HG02970 (cell line): ENCODE measurements around the gene EDARADD.
A peak's percentile ranks its signal among the peaks of the same experiment; 100 is the strongest.

Experiments
- ATAC-seq: cut with Tn5 transposase; IDR thresholded peaks from one replicate; pipeline ENCODE4 v1.9.1; 2021; ENCODE audit warnings: mild to moderate bottlenecking, moderate library complexity, moderate number of reproducible peaks; ENCODE audit not compliant: unreplicated experiment, low FRiP score

Gene EDARADD

GRCh38 chr1:236509647-236510401 is 115.7 kb downstream of the EDARADD start:
- no peak for ATAC-seq

DNA sequence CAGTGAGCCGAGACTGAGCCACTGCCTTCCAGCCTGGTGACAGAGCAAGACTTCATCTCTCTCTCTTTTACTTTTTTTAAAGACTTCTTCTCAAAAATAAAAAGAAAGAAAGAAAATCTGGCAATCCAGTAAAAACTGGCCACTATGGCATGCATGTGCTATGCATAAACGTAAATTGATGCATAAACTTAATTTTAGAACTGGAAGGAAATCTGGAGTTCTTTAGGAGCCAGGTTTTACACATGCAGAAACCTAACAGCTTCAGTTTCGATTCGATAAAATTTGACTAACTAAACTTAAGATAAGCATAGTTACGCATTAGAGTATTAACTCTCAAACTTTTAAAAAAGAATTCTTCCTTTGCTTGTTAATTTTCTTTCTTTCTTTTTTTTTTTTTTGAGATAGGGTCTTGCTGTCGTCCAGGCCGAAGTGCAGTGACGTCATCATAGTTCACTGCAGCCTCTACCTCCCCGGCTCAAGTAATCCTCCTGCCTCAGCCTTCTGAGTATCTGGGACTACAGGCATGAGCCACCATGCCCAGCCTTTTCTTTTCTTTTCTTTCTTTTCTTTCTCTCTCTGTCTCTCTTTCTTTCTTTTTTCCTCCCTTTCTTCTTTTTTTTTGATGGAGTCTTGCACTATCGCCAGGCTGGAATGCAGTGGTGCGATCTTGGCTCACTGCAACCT is 117.8 kb downstream of the EDARADD start:
- no peak for ATAC-seq

DNA sequence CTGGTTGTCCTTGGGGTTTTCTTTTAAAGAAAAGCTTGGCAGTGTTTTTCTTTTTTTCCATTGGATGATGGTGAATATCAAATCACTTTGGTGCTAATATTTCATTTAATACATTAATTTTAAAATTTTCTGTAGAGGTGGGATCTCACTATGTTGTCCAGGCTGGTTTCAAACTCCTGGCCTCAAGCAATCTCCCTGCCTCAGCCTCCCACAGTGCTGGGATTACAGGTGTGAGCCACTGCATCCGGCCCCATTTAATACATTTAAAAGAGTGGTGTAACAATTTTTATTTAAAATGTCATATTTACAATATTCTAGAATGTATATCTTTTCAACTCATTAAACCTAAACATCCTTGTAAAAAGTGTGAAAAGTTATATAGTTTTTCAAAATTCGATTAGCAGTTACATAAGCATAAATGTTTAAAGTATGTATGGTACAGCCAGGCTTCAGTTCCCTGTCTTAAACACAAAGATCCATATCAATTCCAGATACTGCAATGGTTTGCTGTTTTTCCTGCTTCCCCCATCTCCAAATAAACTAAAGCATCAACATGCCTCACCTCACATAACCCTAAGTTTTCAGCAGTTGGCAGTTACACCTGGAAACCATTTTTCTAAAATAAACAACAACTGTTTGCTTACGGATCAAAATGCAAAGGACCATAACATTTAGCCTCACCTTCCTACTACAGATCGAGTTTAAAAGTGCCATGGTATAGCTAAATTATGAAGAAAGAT is 120.8 kb downstream of the EDARADD start:
- ATAC-seq = no peak

GRCh38 chr1:236515443-236515958 is 121.4 kb downstream of the EDARADD start:
- no peak for ATAC-seq

DNA sequence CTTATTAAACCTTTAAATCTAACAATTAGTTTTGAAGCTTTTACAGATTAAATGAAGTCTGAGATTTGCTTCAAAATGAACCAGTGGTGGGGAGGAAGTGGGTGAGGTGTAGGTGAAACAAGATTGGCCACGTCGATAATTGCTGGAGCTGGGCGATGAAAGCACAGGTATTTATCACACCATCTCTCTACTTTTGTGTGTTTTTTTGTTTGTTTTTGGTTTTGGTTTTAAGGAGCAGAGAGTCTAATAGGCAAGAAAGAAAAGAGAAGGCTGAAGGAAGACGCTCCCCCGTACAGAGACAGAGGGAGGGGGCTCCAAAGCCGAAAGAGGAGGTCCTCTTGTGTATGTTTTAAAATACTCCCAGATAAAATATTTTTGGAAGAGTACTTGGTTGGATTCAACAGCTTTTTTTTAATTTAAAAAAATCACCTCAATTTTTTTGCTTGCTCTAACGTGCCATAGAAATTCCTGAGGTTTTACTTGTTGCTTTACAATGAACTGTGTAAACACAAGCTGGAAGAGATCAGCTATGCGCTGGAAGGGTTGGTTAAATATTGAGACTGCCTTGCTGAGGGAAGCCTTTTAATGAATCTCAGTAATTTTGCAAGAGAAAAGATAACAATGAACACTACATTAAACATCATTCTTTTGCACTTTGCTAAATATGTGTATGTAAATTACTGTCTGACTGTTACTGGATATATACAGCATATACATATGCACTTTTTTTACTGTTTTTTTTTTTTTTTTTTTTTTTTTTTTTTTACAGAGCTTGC is 123.0 kb downstream of the EDARADD start:
- ATAC-seq = no peak

DNA sequence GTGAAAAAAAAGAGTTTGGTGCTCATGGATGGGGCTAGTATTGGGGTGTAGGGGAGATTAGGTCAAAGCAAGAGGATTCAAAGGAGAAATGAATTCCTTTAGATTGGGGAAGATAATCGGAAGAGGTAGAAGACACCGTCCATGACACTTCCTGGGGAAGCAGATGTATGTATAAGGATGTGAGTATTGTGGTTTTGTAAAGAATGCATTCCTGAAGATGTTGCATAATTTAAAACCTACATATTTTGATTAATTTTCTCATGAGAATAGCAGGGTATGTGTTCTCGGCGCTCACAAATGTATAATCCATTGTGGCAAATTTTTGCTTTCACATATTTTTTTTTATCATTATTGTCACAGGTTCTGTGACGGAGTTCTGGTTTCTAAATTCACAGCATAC is 124.2 kb downstream of the EDARADD start:
- no peak for ATAC-seq

GRCh38 chr1:236520445-236521005 is 126.4 kb downstream of the EDARADD start:
- no peak for ATAC-seq

DNA sequence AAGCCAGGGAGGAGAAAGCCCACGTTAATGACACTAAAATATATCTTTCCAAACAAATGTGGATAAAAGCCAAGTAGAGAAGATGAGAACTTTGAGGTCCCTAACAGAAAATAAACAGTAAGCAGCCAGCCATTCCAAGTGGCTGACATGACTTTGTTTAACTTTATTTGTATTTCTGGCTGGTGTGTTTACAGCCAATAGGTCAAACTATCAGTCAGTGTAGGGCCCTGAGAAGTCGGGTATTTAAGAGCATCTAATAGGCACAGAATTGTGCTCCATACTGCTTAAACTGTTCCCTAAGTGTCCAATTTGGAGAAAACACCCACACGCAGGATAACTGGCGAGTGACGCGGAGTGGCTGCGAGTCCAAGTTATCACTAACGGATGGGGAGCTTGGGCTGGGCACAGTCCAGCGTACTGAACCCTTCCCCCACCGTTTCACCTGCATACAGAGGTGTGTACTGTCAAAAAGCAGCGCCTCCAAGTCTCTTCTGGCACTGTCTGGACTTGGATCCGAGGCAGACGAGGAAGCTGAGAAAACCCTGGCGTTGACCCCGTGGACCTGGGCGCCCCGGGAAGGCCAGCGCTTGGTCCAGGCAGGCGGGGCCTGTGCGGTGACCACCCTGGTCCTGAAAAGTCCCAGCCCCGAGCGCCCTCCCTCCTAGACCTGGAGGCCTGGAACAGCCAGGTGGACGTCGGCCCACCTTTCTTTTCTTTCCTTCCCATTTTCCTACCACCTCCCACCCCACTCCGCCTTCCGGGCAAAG is 129.0 kb downstream of the EDARADD start:
- ATAC-seq = no peak

DNA sequence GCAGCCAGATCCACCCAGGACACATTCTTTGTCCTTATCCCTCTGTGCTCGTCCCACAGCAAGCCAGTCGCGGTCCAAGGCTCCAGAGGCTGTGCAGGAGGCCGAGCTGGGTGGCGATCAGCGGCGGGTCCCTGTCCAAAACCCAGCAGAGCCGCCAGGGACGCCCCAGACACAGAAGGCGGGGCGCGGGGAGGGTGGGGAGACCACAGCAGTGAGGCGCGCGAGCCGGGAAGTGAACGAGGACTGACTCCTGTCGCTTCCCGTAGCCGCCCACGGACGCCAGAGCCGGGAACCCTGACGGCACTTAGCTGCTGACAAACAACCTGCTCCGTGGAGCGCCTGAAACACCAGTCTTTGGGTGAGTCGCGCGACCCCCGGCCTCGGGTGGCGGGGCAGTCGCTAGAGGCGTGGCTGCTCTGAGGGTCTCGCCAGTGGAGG is 129.6 kb downstream of the EDARADD start, which contains the start of gene LGALS8:
Gene LGALS8, plus strand, starts transcription at position 279 of the 438 bp plus-strand sequence. CDS start 2,089 bp downstream, outside the sequence.
- ATAC-seq = peak; percentile 62

DNA sequence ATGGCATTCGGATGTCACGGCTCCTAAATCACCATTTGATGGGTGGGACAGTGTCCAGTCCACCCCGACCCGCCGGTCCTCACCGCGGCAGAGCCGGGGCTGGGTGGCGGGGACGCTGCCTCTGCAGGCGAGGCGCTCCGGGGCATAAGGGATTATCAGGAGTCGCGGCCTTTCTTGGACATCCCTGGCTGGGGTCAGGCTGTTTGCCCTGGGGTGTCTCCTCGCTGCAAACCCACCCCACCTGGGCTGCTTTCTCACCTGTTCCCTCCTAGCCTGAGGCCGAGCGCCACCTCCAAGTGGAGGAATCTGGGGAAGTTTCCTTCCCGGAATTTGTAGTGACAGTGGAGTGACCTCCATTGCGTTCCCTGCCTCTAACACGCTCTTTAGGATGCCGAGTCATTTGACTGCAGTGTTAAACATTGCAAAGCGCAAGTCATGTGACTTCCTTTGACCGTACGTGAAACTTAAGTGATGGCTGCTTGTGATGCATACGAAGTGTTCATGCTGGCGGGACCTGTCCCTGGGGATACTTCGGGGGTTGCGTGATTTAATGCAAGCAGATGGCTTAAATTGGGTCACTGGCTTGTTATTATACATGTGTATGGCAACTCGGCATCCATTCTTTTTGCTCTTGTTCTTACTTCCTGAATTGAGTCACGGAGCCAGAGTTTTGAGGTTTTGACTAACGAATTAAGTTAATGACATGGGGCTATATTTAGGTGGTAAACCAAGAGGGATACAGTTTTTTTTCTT is 130.2 kb downstream of the EDARADD start:
- ATAC-seq = peak; percentile 85

GRCh38 chr1:236524895-236525184 is 130.8 kb downstream of the EDARADD start:
- no peak for ATAC-seq

DNA sequence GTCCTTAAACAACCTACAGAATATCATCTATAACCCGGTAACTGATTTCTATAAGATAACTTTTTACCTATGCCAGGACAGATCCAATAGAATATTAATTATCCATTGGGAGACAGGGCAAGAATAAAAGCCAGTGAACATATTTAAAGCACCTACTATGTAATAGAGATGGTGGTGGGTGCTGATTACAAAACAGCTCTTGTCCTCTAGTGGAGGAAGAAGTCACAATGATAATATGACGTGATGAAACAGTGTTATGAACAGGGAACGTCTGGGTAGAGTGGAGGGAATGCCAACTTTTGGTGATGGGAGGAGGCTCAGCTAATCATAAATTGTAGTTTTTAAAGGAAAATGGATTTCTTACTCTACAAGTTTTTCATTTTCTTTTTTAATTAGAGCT is 132.0 kb downstream of the EDARADD start:
- no peak for ATAC-seq

- no peak for ATAC-seq
Measured at GRCh38 chr1:236530286-236530685, 136.2 kb downstream of the EDARADD start.

- ATAC-seq = no peak
Measured at GRCh38 chr1:236530959-236531358, 136.9 kb downstream of the EDARADD start.

GRCh38 chr1:236532850-236533249 is 138.8 kb downstream of the EDARADD start:
- no peak for ATAC-seq

- ATAC-seq = no peak
Measured at GRCh38 chr1:236534151-236534651, 140.1 kb downstream of the EDARADD start.
